Fibroblast of mammary gland (primary cell): ENCODE results near the gene LOX.

Experiments used
- DNase-seq: peaks from one replicate; pipeline ENCODE4 v3.0.0-alpha.2; 2010; ENCODE audit warnings: low read depth
- H3K4me3 ChIP-seq: 2 replicates; pipeline ENCODE4 v1.5.1; 2011; ENCODE audit warnings: low read depth, mild to moderate bottlenecking, low read length, moderate library complexity; ENCODE audit not compliant: control insufficient read depth
- TF ChIP-seq, protein P1 (sequence below): conservative IDR thresholded peaks from 2 replicates; pipeline ENCODE4 v1.5.1; 2011; ENCODE audit warnings: low read depth, low read length, inconsistent platforms; ENCODE audit not compliant: control insufficient read depth, insufficient read depth

LOX gene

DNA sequence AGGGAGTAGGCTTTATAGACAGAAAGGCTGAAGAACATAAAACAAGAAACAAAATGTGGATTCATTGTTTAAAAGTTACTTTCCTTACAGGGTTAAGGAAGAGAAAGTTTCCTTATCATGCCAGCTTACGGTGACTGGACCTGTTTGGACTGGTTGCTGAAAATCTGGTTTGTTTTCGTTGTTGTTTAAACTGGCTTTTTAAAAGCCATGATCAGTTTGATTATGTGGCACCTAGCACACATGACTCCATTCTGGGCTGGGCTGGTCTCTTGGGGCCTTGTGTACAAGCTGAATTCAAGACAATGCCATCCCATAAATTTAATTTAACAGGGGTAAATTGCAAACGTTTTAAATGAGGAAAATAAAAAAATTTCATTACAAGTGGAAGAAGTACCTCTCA, 32.9 kb upstream of the LOX start:
- DNase-seq: no peak
- TF ChIP-seq, protein P1, sequence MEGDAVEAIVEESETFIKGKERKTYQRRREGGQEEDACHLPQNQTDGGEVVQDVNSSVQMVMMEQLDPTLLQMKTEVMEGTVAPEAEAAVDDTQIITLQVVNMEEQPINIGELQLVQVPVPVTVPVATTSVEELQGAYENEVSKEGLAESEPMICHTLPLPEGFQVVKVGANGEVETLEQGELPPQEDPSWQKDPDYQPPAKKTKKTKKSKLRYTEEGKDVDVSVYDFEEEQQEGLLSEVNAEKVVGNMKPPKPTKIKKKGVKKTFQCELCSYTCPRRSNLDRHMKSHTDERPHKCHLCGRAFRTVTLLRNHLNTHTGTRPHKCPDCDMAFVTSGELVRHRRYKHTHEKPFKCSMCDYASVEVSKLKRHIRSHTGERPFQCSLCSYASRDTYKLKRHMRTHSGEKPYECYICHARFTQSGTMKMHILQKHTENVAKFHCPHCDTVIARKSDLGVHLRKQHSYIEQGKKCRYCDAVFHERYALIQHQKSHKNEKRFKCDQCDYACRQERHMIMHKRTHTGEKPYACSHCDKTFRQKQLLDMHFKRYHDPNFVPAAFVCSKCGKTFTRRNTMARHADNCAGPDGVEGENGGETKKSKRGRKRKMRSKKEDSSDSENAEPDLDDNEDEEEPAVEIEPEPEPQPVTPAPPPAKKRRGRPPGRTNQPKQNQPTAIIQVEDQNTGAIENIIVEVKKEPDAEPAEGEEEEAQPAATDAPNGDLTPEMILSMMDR: no peak
- no peak overlapping the region for H3K4me3 ChIP-seq

DNA sequence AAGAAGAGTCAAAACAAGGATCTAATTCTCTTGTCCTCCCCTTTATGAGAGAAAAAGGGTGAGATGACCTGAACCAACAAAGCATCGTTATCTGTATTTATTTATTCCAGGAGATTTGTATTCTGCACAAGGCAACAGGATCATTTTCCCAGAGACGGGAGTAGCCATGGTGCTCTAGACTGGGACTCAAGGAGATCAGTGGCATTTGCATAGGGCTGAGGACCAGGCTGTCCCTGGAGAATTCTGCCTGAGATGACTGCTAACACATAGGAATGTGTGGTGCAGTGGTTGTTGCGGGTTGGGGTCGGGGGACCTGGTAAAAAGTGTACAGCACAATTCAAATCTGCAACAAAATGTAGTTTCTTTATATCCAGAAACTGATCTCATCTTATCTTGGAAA, 29.0 kb upstream of the LOX start:
- DNase-seq: no peak
- H3K4me3 ChIP-seq: no peak overlapping the region
- TF ChIP-seq, protein P1: no peak

DNA sequence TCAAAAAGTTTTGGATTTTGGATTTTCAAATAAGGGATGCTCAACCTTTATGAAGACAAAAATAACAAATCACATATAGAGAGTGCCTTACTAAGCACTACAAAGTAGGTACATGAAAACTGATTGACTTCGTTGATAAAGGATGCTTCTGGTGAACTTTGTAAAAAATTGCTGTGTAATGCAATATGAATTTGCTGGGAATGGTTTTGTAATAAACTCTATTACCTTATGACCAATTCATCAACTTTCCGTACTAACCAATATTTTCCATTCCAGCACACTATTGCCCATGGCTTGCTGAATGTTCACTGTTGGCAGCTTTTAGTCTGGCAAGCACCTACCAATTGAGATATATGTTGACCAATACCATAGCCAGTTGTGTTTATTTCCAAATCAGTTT, 27.9 kb upstream of the LOX start:
- DNase-seq: no peak
- no peak overlapping the region for H3K4me3 ChIP-seq
- TF ChIP-seq, protein P1: no peak

DNA sequence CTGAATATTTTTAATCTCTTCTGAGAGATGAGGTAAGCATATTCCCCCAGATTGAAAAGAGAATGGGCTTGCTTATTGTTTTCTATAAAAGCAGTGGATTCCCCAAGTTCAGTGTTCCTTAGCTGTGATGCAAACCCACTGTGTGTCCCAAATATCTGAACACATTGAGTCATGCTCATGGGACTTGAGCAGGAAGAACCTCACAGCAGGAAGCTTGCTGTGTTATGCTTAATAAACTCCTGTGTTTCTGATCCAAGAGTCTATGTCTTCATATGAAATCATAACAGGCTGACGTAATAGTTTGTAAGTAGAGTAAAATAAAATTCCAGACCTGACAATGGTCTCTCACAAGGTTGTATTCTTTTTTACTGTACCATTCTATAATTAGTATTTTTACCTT, 24.8 kb upstream of the LOX start:
- TF ChIP-seq, protein P1: no peak
- peak; percentile 83 for DNase-seq
- no peak overlapping the region for H3K4me3 ChIP-seq

DNA sequence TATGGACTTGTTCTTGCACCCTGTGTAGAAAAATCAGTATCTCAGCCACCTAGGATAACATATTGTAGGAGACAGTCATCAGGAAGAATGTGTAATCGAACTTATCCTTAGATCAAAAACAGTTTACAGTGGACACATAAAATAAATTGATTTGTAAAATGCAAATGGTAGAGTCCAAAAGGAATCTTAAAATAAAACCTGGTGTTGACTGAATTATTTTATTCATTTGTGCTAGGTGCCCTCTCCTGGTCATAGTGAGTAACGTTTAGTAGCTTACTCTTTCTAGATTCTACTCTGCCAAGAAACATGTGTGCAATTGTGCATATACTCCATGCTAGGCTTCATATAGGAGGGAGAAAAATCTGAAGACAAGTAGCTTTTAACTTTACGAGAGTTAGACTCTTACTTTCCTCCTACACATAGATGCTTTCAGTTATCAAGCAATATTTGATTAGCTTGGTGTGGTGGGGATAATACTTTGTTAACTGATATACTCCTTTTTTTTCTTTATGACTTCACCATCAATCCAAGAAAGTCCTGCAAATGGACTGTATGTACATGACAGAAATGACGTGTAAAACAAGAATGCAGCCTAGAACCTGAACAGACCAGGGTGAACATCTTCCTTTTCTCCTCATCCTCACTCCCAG, 23.7 kb upstream of the LOX start:
- TF ChIP-seq, protein P1: peak; percentile 72
- DNase-seq: peak; percentile 78
- no peak overlapping the region for H3K4me3 ChIP-seq

DNA sequence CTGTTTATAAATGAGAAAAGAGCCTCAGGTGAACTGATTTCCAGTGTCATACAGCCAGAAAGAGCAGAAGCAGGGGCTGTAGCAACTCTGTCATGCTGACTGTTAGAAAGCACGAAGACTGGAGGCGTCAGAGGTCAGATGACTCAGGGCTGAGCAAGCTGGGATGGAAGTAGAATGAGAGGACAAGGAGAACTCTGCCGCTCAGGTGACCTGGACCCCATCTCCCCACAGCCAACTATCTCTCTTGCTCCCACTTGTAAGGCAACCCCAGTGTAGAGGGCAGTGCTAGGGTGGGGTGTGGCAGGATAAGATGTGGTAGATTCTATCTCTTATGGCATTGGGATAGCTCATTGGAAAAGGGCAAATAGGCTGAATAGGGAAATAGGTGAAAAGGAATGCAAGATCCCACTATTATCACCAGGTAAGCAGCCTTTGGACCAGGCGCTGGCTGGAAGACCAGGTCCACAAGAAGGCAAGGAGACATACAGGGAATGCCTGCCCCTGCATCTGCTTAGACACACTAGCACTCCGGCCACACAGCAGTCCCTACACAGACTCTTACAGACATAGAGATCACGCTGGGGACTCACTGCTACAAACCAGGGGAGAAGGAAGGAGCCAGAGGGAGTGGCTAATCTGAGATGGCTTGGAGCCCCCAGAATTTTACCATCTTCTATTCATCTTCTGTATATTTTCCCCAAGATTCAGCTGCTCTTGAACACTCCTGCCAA, 21.2 kb upstream of the LOX start:
- H3K4me3 ChIP-seq: no peak overlapping the region
- DNase-seq: peak; percentile 86
- TF ChIP-seq, protein P1: no peak

DNA sequence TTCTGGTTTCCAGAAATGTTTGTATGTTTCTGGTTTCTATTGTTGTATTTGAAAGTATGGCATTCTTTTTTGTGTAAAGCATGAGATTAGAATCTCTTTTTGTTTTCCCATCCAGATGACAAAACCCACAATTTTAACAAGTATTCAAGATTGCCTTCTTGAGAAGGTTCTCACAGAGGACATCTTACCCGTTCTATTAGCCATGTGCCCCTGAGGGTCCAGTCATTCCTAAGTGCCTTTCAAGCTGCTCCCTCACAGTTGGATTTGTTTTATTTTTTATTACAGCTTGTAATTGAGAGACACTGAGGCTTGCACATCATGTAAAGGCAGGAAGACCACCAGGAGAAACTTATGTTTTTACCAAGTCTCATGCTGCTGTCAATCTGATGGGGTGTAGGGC, 19.3 kb upstream of the LOX start:
- H3K4me3 ChIP-seq: no peak overlapping the region
- TF ChIP-seq, protein P1: no peak
- DNase-seq: no peak
